Measurements from ENCODE around the gene MIX23. TPM values are rescaled to one million over a fixed set of nuclear protein-coding genes. Genes with fewer than 3 reads are reported as not detected.
A peak's percentile ranks its signal among the peaks of the same experiment; 100 is the strongest.

MIX23 gene
- polyA plus RNA-seq, 5 donors, result 34.6 to 53.7 (median 40.8) TPM

DNA sequence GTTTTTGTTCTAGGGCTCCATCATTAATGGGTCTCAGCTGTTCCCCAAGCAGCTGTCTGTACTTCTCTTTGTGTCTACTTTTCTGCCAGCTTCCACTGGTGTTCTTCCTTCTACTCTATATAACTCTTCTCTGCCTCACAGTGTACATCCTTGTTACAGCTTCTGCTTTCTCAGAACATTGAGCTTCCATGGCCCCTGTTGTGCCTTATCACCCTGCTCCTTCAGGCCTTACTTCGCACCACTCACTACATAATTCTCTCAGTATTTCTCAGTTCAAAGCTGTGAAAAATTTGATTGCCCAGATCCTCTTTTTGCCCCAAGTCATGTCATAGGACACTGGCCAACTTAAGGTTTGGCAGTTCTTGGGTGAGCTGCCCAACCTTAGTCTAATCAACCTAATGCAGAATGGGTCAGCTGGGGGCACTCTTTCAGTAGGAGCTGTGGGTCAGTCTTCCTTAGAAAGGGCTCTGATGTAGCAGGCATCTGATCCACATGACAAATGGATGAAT is 29.1 kb downstream of the MIX23 start:
- DNase-seq, result no peak

DNA sequence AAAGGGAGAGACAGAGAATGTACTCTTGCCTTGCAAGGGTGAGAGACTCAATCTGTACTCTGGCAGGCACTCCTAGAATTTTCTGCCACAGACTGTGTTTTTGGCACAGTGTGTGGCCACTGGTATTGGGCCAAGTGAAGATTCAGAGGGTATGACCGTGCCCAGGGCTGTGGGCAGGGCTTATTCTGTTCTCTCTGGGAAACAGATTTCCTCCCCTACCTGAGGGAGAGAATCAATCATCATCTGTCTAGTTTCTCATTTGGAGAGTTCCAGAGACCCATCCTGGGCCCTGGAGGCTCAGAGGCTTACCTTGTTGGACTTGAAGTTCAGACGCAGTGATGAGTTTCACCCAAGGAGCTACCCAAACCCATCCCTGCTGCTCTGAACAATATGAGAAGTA is 29.8 kb downstream of the MIX23 start:
- no peak for DNase-seq

DNA sequence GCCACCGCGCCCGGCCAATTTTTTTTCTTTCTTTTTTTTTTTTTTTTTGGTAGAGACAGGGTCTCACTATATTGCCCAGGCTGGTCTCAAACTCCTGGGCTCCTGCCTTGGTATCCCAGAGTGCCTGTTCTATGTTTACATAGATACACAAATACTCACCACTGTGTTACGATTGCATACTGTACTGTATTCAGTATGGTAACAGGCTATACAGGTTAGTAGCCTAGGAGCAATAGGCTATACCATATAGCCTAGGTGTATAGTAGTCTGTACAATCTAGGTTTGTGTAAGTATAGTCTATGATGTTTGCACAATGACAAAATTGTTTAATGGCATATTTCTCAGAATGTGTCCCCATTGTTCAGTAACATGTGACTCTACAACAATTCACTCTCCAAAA is 31.4 kb downstream of the MIX23 start:
- DNase-seq, result no peak

DNA sequence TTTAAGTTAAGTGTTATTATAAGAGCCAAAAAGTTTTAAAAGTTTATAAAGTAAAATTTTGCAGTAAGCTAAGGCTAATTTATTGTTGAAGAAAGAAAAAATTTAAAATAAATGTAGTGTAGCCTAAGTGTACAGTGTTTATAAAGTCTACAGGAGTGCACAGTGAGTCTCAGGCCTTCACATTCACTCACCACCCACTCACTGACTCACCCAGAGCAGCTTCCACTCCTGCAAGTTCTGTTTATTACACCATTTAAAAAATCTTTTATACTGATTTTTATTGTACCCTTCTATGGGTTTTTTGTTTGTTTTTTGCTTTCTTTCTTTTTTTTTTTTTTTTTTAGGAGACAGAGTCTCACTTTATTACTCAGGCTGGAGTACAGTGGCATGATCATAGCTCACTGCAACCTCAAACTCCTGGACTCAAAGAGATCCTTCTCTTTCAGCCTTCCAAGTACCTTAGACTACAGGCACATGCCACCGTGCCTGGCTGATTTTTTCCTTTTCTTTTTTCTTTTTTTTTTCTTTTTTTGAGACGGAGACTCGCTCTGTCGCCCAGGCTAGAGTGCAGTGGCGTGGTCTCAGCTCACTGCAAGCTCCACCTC is 32.1 kb downstream of the MIX23 start:
- DNase-seq, result no peak

DNA sequence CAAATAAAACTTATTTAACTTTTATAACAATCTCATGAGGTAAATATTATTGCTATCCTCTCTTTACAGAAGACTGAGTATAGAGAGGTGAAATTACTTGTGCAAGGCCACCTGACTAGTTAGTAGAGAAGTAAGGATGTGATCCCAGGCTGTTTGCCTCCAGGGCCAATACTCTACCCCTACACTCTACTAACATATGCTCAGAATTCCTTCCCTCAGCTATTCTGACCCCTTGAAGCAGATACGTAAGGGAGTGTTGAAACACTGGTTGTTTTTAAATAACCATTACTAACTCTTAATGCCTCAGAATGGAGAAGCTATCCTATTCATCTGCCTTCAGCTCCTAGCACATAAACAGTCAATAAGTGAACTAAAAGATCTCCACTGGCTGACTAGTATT is 33.9 kb downstream of the MIX23 start:
- no peak for DNase-seq

DNA sequence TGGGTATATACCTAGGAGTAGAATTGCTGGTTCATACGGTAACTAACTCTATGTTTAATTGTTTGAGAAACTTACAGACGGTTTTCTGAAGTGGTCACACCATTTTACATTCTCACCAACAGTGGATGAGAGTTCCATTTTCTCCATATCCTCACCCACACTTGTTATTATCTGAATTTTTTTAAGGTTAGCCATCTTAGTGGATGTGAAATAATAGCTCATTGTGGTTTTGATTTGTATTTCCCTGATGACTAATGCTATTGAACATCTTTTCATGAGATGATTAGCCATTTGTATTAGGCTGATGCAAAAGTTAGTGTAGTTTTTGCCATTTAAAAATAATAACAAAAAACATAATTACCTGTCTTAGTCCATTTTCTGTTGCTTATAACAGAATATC is 39.4 kb downstream of the MIX23 start:
- DNase-seq, result no peak

DNA sequence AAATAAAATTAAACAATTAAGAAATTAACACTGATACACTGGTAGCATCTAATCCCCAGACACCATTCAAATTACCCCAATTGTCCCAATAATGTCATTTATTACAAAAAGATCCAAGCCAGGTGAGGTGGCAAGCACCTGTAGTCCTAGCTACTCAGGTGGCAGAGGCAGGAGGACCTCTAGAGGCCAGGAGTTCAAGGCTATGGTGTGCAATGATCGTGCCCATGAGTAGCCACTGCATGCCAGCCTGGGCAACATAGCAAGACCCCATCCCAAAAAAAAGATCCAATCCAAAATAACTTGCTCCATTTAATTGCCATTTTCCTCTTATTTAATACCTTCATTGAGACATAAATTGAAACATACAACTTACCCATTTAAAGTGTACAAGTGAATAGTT is 40.2 kb downstream of the MIX23 start:
- no peak for DNase-seq

DNA sequence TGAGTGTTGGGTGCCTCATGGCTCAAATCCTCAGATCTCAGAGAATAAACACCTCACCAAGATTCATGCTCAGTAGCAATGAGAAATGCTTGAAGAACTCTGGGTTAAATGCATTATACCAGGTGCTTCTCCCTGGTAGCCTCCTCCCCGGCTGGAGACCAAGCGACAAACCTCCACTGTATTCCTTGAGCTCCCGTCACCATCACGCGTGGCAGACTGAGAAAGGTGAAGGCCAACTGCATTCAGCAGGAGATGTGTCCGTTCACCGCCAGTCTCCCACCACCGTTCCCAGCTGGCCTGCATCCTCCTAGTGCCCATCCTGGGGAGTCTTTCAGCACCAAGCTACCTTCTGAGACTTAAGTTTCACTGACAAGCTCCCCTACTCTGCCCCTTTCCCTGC is 50.5 kb downstream of the MIX23 start:
- no peak for DNase-seq

DNA sequence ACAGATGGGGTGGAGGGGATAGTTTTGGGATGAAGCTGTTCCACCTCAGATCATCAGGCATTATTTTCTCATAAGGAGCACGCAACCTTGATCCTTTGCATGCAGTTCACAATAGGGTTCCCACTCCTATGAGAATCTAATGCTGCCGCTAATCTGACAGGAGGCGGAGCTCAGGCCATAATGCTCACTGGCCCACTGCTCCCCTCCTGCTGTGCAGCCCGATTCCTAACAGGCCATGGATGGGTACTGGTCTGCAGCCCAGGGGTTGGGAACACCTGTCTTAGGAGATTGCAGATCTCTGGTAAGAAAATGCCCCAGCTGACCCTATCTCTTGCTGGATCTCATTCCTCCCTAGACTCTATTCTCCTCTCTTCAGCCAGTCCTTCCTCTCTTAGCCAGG is 51.1 kb downstream of the MIX23 start:
- DNase-seq, result no peak

DNA sequence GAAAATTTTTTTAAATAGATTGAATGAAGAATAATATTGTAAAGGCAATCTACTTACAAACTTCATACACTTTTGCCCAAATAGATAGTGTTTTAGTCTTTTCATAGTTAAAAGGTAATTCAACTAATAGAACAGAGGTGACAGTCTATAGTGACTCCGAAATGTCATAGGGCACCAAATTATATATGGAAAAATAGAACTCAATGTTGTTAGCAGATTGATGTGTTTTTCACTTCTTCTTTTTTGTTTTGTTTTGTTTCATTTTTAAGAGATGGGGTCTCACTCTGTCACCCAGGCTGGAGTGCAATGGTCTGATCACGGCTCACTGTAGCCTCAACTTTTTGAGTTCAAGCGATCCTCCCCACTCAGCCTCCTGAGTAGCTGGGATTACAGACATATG is 57.3 kb downstream of the MIX23 start:
- DNase-seq, result no peak

DNA sequence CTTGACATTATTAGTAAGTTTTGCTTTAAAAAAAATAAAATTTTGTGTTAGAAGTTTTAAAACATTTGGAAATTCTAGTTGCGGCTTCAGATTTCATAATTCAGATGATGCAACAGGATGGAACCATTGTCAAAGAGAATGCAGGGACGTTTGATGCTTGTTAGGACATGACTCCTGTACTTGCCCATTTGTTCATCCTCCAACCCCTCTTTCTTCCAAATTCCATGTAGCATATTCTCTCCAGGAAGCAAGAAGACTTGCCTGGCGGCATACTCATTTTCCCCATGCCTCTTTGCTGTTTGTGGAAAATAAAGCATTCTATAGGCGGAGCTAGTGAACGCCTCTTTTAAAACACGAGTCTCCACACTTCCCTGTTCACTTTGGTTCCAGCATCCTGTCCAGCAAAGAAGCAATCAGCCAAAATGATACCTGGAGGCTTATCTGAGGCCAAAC is 58.1 kb downstream of the MIX23 start, which contains the start of gene CSTA:
CSTA (plus strand) TSS at position 378 of the 453 bp plus-strand sequence; CDS start at position 423, 45 bp downstream.
- DNase-seq, result no peak

DNA sequence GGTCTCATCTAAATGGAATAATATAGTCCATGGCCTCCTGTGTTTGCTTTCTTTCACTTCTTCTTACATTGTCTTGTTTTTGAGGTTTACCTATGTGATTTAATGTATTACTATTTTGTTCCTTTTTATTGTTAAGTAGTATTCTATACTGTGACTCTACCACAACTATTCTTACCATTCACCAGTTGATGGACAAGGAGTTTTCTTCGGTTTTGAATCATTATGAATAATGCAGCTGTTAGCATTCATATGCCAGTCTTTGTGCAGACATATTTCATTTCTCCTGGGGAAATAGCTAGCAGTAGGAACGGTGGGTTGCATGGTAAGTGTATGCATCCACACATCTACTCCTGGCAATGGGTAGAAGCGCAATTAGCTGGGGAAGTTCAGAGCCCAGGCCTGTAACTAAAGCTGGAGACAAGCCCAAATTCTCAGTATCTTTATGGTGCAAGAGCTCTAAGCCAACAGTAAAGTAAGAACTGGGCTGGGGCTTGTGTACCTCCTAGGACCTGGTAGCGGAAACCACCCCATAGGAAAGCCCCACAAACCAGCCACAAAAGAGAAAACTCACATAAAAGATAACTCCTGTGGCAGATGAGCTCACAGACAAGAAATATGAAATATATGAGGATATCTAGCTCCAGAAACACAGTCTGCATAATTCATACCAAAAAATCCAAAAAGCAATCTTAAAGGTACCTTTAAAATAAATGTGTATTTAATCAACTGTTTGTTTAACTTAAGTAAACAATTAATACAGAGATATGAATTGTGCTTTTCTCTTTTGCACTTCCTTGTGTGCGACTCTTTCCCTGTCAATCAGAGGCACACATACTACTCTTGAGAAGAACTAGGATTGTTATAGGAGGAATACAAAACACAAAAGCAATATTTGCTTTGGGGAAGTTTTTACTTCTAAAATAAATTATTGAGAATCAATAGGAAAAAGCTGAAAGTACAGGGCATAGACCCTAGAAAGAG is 60.6 kb downstream of the MIX23 start:
- DNase-seq, result no peak

DNA sequence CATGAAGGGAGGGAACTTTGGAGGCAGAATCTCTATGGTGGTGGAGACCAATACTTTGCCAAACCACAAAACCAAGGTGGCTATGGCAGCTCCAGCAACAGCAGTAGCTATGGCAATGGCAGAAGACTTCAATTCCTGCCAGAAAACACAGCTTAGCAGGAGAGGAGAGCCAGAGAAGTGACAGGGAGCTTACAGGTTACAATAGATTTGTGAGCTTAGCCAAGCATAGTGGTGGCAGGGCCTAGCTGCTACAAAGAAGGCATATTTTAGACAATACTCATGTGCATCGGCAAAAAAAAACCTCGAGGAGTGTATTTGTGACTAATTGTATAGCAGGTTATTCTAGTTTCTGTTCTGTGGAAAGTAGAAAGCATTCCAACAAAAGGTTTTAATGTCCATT is 64.4 kb downstream of the MIX23 start:
- DNase-seq, result no peak

DNA sequence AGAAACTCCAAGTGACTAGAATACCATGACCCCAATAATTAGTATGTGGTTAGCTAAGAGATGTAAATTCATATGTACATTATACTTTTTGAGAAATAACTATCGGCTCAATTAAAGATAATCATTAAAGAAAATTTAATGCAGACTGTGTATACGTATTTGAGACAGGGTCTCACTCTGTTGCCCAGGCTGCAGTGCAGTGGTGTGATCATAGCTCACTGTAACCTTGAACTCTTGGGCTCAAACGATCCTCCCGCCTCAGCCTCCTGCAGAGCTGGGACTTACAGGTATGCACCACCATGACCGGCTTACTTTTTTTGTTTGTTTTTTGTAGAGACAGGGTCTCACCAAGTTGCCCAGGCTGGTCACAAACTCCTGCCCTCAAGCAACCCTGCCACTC is 66.7 kb downstream of the MIX23 start:
- no peak for DNase-seq

DNA sequence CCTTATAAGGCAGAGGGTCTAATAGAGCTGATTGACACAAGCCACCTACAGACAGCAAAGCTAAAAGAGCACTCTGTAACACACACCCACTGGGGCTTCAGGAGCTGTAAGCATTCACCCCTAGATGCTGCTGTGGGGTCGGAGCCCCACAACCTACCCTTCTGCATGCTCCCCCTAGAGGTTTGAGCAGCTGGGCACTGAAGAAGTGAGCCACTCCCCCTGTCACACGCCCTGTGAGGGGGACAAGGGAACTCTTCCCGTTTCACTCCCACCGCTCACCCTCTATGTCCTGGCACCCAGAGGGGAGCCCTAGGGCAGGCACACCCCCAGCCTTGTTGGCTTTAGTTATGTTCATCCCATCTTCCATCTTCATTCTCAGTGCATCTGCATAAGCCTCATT is 67.4 kb downstream of the MIX23 start:
- DNase-seq, result no peak

DNA sequence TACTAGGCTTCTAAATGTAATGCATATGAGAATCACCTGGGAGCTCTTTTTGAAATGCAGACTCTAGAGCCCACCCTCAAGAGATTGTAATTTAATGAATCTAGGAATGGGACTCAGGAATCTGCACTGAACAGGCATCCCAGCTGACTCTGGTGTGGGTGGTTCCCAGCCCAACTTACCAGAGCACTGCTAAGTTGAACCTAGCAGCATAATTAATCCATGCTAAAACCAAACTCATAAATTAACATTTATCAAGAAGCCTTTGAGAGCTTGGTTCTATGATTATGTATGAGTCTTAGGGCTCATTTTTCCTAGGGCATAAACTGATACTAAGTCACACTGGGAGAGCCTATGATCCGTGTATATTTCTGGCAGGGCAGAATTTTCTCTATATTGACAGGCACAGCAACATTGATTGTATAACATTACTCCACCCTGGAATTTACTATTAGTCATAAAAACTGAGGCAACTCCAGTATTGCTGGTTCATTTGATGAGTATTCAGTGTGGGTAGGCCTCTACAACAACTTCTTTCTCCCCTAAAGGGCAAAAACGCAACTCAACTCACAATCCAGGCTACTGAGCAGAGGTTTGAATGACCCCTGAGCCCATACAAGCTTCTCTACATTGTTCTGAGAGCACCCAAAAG is 68.7 kb downstream of the MIX23 start:
- no peak for DNase-seq

DNA sequence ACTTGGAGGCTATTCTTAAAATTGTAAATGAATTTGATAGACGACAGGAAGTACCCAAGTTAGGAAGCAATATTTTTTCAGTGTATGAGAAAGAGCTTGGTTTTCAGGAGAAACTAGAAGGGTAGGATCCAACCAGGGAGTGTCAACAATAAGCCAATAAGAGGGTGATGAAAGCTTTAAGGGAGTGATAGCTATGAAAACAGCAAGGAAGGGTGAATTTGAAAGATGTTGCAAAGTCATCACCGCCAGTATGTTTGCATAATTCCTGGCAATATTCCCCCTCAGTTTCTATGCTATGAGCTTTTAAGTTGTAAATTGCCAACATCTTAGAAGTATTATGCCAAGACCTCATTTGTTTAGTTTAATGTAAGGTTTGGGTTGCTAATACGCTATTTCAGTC is 69.8 kb downstream of the MIX23 start:
- peak; percentile 30 to 46 for DNase-seq

DNA sequence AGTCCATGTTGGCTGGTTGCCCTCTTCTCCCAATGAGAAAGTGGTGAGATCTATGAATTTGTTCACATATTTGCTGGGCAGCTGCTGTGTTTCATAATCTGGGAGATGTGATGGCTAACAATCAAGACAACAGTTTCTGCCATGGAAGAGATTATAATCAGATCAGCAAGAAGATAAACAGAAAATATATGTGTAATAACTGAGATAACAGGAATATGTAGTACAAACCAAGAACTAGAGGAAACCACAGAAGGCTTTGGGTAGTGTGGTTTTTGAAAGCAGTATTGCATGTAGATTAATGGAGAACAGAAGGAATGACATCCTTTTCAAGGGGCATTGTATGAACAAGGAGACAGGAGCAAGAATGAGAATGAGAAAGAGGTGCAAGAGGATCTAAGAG is 70.2 kb downstream of the MIX23 start:
- DNase-seq, result no peak

DNA sequence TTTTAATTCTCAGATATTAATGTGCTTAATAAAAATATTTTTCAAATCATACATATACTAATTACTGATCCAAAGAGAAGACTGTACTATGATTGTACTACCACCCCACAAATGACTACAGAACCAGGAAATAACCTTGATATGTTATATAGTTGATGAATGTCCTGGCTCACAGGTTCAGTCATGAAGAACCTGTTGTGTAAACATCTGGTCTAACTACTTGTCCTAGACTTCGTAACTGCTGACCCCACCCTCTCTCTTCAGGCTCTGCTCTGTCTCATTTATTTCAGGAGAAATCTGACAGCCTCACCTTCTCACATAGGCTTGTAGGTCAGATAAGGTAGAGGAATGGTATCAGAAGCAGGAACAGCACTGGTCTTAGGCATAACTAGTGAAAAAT is 72.7 kb downstream of the MIX23 start:
- DNase-seq, result no peak

All from right lung (tissue), 5 donors.